ENCODE measurements around the gene EIF5AL1.
"Not testable (repeated sequence)": the region's sequence is repeated elsewhere in the genome, so short reads cannot be mapped to it uniquely, and the experiment has no call there.

EIF5AL1 gene

DNA sequence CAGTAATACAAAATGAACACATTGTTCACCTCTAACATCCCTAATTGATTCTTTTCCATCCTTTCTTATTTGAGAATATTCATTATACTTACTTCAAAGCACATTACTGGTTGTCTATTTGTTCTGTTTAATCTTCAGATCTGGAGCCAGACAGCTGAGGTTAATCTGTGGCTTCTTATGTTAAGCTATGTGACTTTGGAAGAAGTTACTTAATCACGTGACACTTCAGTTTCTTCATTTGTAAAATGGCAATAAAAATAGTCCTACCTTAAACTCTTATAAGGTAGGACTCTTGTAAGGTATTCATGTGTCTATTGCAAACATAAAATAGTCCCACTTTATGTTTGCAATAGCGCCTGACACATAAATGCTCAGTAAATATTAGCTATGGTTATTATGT is 34.8 kb downstream of the EIF5AL1 start:
- not testable (repeated sequence) for H3K9me3 ChIP-seq (ENCODE audit: control insufficient read depth, insufficient read depth, low read length); H3K36me3 ChIP-seq (ENCODE audit: insufficient read depth, low read length); H3K4me1 ChIP-seq (ENCODE audit: insufficient read depth, low read length); H3K9ac ChIP-seq (ENCODE audit: low read depth, low read length)

DNA sequence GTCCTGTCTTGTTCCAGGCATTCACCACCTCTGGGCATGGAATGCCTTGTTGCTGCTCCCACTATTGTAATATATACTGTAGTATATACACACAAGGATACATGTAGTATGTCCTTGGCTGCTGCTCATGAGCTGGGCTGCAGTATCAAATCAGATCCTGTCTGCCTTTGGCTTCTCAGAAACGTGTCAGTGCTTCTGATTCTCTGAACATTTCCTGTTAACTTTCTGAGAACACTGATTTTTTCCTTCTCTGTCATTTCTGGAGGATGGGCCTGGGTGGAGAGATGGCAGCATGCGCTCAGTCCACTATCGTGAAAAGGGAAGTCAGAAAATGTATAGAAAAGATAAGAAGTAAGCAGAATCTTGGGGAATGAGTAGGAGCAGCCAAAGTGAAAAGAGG is 35.6 kb downstream of the EIF5AL1 start:
- no peaks in the 10 kb centered on the region for H3K4me1 ChIP-seq (ENCODE audit: insufficient read depth, low read length)
- H3K9me3 ChIP-seq (ENCODE audit: control insufficient read depth, insufficient read depth, low read length) = no peaks in the 10 kb centered on the region
- H3K9ac ChIP-seq (ENCODE audit: low read depth, low read length) = no peak overlapping the region
- no peaks in the 10 kb centered on the region for H3K36me3 ChIP-seq (ENCODE audit: insufficient read depth, low read length)

DNA sequence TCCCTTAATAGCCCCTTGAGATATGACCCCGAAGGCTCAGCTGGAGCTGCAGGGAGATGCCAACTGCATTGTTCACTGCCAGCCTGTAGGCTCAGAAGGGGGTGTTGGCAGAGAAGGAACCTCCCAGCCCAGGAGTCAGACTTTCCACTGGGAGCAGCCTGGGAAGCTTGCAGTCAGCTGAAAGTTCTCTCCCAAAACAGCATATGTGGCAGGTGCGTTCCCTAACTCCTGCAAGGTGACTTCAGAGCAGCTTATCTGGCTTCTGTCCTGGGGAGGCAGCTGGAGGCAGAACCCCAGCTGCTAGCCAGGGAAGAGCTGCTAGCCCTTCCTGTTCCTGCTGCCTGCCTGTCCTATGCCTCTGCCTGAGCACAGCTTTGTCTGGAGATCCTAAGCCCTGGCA is 39.8 kb downstream of the EIF5AL1 start:
- Histone ChIP-seq H3K36me3 (ENCODE audit: insufficient read depth, low read length) (no peaks in the 10 kb centered on the region), H3K4me1 (ENCODE audit: insufficient read depth, low read length) (no peaks in the 10 kb centered on the region), H3K9ac (ENCODE audit: low read depth, low read length) (no peak overlapping the region), H3K9me3 (ENCODE audit: control insufficient read depth, insufficient read depth, low read length) (no peaks in the 10 kb centered on the region)

GRCh38 chr10:79555354-79556309 is 43.3 kb downstream of the EIF5AL1 start:
- H3K9me3 ChIP-seq (ENCODE audit: control insufficient read depth, insufficient read depth, low read length) = no peaks in the 10 kb centered on the region
- no peaks in the 10 kb centered on the region for H3K36me3 ChIP-seq (ENCODE audit: insufficient read depth, low read length)
- H3K9ac ChIP-seq (ENCODE audit: low read depth, low read length) = no peak overlapping the region
- H3K4me1 ChIP-seq (ENCODE audit: insufficient read depth, low read length) = no peaks in the 10 kb centered on the region

- not testable (repeated sequence) for H3K9ac ChIP-seq (ENCODE audit: low read depth, low read length); H3K9me3 ChIP-seq (ENCODE audit: control insufficient read depth, insufficient read depth, low read length)
These were observed 44.6 kb downstream of the EIF5AL1 start for GRCh38 chr10:79556961-79557360.

DNA sequence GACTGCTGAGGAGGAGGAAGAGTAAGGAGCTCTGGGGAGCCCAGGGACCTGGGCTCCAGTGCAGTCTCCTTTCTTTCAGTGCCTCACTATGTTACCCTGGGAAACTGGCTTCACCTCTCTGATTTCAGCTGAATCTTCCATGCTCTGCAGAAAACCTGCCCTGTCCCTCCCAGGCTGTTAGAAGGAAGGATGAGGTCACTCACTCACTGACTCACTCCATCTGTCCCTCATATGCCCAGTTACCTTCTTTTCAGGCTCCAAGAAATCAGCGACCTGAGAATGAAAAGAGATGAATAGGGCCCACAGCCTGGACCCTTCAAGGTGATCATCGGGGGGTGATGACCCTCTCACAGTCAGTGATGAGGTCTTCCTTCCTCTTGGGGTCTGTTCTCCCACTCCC is 47.4 kb downstream of the EIF5AL1 start:
- H3K9ac ChIP-seq (ENCODE audit: low read depth, low read length) = no peak overlapping the region
- no peaks in the 10 kb centered on the region for H3K36me3 ChIP-seq (ENCODE audit: insufficient read depth, low read length)
- no peaks in the 10 kb centered on the region for H3K9me3 ChIP-seq (ENCODE audit: control insufficient read depth, insufficient read depth, low read length)
- no peaks in the 10 kb centered on the region for H3K4me1 ChIP-seq (ENCODE audit: insufficient read depth, low read length)

More at GRCh38 chr10:79556961-79557360, 44.6 kb downstream of the EIF5AL1 start:
- H3K4me1 ChIP-seq (ENCODE audit: insufficient read depth, low read length); H3K36me3 ChIP-seq (ENCODE audit: insufficient read depth, low read length): not testable (repeated sequence)

- no peak within 1 kb of the TSS for H3K9ac ChIP-seq (ENCODE audit: low read depth, low read length)
- no peaks in the 10 kb centered on the region for H3K36me3 ChIP-seq (ENCODE audit: insufficient read depth, low read length)
- H3K4me1 ChIP-seq (ENCODE audit: insufficient read depth, low read length) = no peaks in the 10 kb centered on the region
- H3K9me3 ChIP-seq (ENCODE audit: control insufficient read depth, insufficient read depth, low read length) = no peaks in the 10 kb centered on the region
These were observed 47.9 kb downstream of the EIF5AL1 start, which contains the start of gene SFTPA2 for GRCh38 chr10:79560160-79560709. TSS of gene SFTPA2 (minus strand) at chr10:79560407. CDS start at chr10:79559483, 924 bp downstream.

DNA sequence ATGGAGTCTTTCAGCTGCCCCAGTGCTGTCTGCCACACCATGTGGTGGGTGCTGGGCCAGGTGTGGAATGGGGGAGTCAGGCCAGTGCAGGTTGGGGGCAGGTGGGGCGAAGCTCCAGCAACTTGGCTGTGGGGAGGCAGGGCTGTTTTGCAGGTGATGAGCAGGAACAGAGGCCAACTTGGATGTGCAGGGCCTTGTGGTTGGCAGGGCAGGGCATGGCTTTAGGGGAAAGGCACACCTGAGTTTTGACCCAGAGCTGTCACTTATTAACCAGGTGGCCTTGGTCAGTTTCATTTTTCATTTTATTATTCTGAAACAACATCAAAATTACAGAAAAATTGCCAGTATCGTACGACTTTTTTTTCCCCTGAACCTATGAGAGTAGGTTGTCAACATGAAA is 48.9 kb downstream of the EIF5AL1 start:
- no peaks in the 10 kb centered on the region for H3K4me1 ChIP-seq (ENCODE audit: insufficient read depth, low read length)
- no peak overlapping the region for H3K9ac ChIP-seq (ENCODE audit: low read depth, low read length)
- no peaks in the 10 kb centered on the region for H3K36me3 ChIP-seq (ENCODE audit: insufficient read depth, low read length)
- no peaks in the 10 kb centered on the region for H3K9me3 ChIP-seq (ENCODE audit: control insufficient read depth, insufficient read depth, low read length)

- Histone ChIP-seq H3K9me3 (ENCODE audit: control insufficient read depth, insufficient read depth, low read length) (no peaks in the 10 kb centered on the region), H3K36me3 (ENCODE audit: insufficient read depth, low read length) (no peaks in the 10 kb centered on the region), H3K4me1 (ENCODE audit: insufficient read depth, low read length) (no peaks in the 10 kb centered on the region), H3K9ac (ENCODE audit: low read depth, low read length) (peak overlapping the region; percentile 4; the same call in 1 of the 2 replicates)
These were observed 49.9 kb downstream of the EIF5AL1 start for GRCh38 chr10:79562135-79562756.

DNA sequence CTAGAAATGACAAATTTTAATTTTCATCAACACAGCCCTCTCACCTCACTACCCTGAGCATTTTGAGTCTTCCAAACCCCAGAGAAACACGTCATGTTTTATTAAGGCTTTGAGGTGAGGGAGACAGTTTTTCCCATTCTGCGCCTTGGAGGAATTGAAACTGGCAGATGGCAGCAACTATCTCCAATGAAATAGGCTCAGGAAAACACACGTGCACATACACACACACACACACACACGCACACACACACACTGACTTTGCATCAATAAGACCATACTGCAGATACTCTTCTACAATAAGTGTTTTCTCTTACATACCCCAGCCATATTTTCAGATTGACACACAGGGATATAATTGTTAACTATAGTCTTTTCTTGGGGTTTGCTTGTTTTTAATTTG is 51.1 kb downstream of the EIF5AL1 start:
- Histone ChIP-seq H3K9ac (ENCODE audit: low read depth, low read length) (no peak overlapping the region), H3K9me3 (ENCODE audit: control insufficient read depth, insufficient read depth, low read length) (no peaks in the 10 kb centered on the region), H3K4me1 (ENCODE audit: insufficient read depth, low read length) (no peaks in the 10 kb centered on the region), H3K36me3 (ENCODE audit: insufficient read depth, low read length) (no peaks in the 10 kb centered on the region)
